CD14-positive monocyte (primary cell): Measurements from ENCODE around the gene TNFAIP8L3. TPM values are rescaled to one million over a fixed set of nuclear protein-coding genes. Genes with fewer than 3 reads are reported as not detected.

Experiments used
- DNase-seq, 3 donors: peaks; one replicate each; pipeline ENCODE4 v3.0.0-alpha.2; 2011 to 2022
- H2AFZ ChIP-seq: 2 replicates; pipeline ENCODE4 v1.6.0; 2012; ENCODE audit warnings: mild to moderate bottlenecking, low read depth, low read length, inconsistent platforms; ENCODE audit not compliant: insufficient read depth, poor library complexity, severe bottlenecking
- H3K27ac ChIP-seq, 2 donors: 1 replicate in 1 of 2; 2 replicates in 1 of 2; pipeline ENCODE4 v1.5.1; 2012 to 2013; ENCODE audit warnings: low read length in 2 of 2, control low read depth in 1 of 2, inconsistent platforms in 1 of 2, low read depth in 1 of 2, mild to moderate bottlenecking in 1 of 2
- H3K27me3 ChIP-seq, 2 donors: one replicate each; pipeline versions ENCODE4 v1.6.0 to v1.6.1; 2011 to 2013; ENCODE audit warnings: low read length in 2 of 2; ENCODE audit not compliant: control insufficient read depth in 2 of 2, insufficient read depth in 2 of 2
- H3K36me3 ChIP-seq, 2 donors: replicated peaks in 1 of 2; 1 replicate in 1 of 2; 2 replicates in 1 of 2; pipeline versions ENCODE4 v1.5.1 to v1.6.1; 2012 to 2013; ENCODE audit warnings: low read length in 2 of 2, control low read depth in 1 of 2, inconsistent platforms in 1 of 2, mild to moderate bottlenecking in 1 of 2; ENCODE audit not compliant: insufficient read depth in 2 of 2, control insufficient read depth in 1 of 2
- H3K4me1 ChIP-seq, 2 donors: 1 replicate in 1 of 2; 2 replicates in 1 of 2; pipeline versions ENCODE4 v1.5.1 to v1.6.1; 2012 to 2013; ENCODE audit warnings: low read length in 2 of 2, control low read depth in 1 of 2, inconsistent platforms in 1 of 2, mild to moderate bottlenecking in 1 of 2, moderate library complexity in 1 of 2; ENCODE audit not compliant: insufficient read depth in 2 of 2, control insufficient read depth in 1 of 2
- H3K4me2 ChIP-seq: replicated peaks from 2 replicates; pipeline ENCODE3; 2012; ENCODE audit warnings: low read length, moderate library complexity, mild to moderate bottlenecking; ENCODE audit not compliant: poor library complexity, severe bottlenecking; ENCODE audit errors: extremely low read depth
- H3K4me3 ChIP-seq, 3 experiments: fragments of 200-600 bp in 1 of 3; sonication (generic) in 1 of 3; replicated peaks in 1 of 3; 1 replicate in 2 of 3; 2 replicates in 1 of 3; pipeline ENCODE4 v1.5.1; 2011 to 2013; ENCODE audit warnings: low read length in 3 of 3, mild to moderate bottlenecking in 3 of 3, control low read depth in 2 of 3, low read depth in 2 of 3, inconsistent platforms in 1 of 3, moderate library complexity in 1 of 3
- H3K79me2 ChIP-seq: 2 replicates; pipeline ENCODE4 v1.6.0; 2012; ENCODE audit warnings: mild to moderate bottlenecking, control low read depth, inconsistent platforms, low read length, moderate library complexity; ENCODE audit not compliant: insufficient read depth
- H3K9ac ChIP-seq: 2 replicates; pipeline ENCODE4 v1.6.0; 2017; ENCODE audit warnings: low read length, mild to moderate bottlenecking; ENCODE audit not compliant: insufficient read depth, poor library complexity, severe bottlenecking
- H3K9me3 ChIP-seq, 2 donors: replicated peaks in 1 of 2; 1 replicate in 1 of 2; 2 replicates in 1 of 2; pipeline versions ENCODE4 v1.5.1 to v1.6.1; 2012 to 2013; ENCODE audit warnings: low read length in 2 of 2, control low read depth in 1 of 2; ENCODE audit not compliant: control insufficient read depth in 1 of 2, insufficient read depth in 1 of 2
- H4K20me1 ChIP-seq: 2 replicates; pipeline ENCODE4 v1.6.0; 2012; ENCODE audit warnings: mild to moderate bottlenecking, low read length, control low read depth, moderate library complexity; ENCODE audit not compliant: insufficient read depth
- H3K27ac Mint-ChIP-seq, 7 donors: one replicate each; pipeline ENCODE4 v1.8.0; 2020; ENCODE audit warnings: mild to moderate bottlenecking in 7 of 7, mixed read lengths in 7 of 7, moderate library complexity in 6 of 7, inconsistent platforms in 2 of 7
- H3K27me3 Mint-ChIP-seq, 3 donors: one replicate each; pipeline ENCODE4 v1.8.0; 2021 to 2022; ENCODE audit warnings: low read depth in 3 of 3, mild to moderate bottlenecking in 3 of 3, mixed read lengths in 3 of 3, moderate library complexity in 3 of 3, inconsistent platforms in 1 of 3
- H3K36me3 Mint-ChIP-seq, 2 donors: one replicate each; pipeline ENCODE4 v1.8.0; 2020; ENCODE audit warnings: mixed read lengths in 2 of 2, inconsistent platforms in 1 of 2, mild to moderate bottlenecking in 1 of 2
- H3K4me1 Mint-ChIP-seq: one replicate; pipeline ENCODE4 v1.8.0; 2020; ENCODE audit warnings: mild to moderate bottlenecking, mixed read lengths
- H3K4me3 Mint-ChIP-seq, 2 donors: one replicate each; pipeline ENCODE4 v1.8.0; 2020; ENCODE audit warnings: mild to moderate bottlenecking in 2 of 2, mixed read lengths in 2 of 2, moderate library complexity in 1 of 2
- H3K9me3 Mint-ChIP-seq, 7 donors: one replicate each; pipeline ENCODE4 v1.8.0; 2020 to 2022; ENCODE audit warnings: mixed read lengths in 7 of 7, mild to moderate bottlenecking in 6 of 7, moderate library complexity in 6 of 7, inconsistent platforms in 2 of 7
- CTCF ChIP-seq: fragments of 200-600 bp; IDR thresholded peaks from one replicate; pipeline ENCODE4 v1.8.0; 2022; ENCODE audit warnings: antibody characterized with exemption, mild to moderate bottlenecking
- WGBS: methylation state at CpG from one replicate; pipeline ENCODE4 v1.1.5; 2013; ENCODE audit warnings: missing lambda C conversion rate; ENCODE audit not compliant: insufficient coverage; 5-methylcytosine and 5-hydroxymethylcytosine counted together
- intact Hi-C, 2 donors: fragments of 100-400 bp; cut with micrococcal nuclease; formaldehyde crosslinking; loops; one replicate each; pipeline versions ENCODE4 v1.15.0 to v1.15.1; 2023
- polyA plus RNA-seq, 3 donors: library from polyadenylated mRNA; depleted of rRNA in 1 of 3; unstranded in 2 of 3; stranded (reverse) in 1 of 3; fragments of 300-500 nt in 2 of 3; fragments of >200 nt in 1 of 3; fragmentation: Illumina TruSeq in 2 of 3; gene quantifications; 1 replicate in 2 of 3; 2 replicates in 1 of 3; pipeline ENCODE4 v1.2.3, GENCODE V29; 2012 to 2021

The TNFAIP8L3 gene
- polyA plus RNA-seq, 3 donors = not detected

GRCh38 chr15:51011212-51011611 lies 83.5 kb downstream of the TNFAIP8L3 start:
- WGBS = no CpG with 5 or more reads among the region's 1 CpG
- Histone ChIP-seq H2AFZ (no peak overlapping the region), H3K27me3 (no peaks in the 10 kb centered on the region), H3K4me1 (no peaks in the 10 kb centered on the region), H3K79me2 (no peaks in the 10 kb centered on the region), H4K20me1 (no peaks in the 10 kb centered on the region), H3K27ac (no peak overlapping the region), H3K4me3 (no peak overlapping the region), H3K36me3 (peaks cover 0 to 18% of the 10 kb centered on the region in 2 donors), H3K4me2 (no peak overlapping the region), H3K9me3 (peaks cover 0 to 4% of the 10 kb centered on the region in 2 donors), H3K9ac (no peak overlapping the region)
- no peaks in the 10 kb centered on the region for H3K4me1 Mint-ChIP-seq
- intact Hi-C loops = no loop called here
- H3K27ac Mint-ChIP-seq = no peak overlapping the region
- H3K36me3 Mint-ChIP-seq = peaks cover 27 to 31% of the 10 kb centered on the region in 2 donors
- TF ChIP-seq CTCF = no peak
- no peak overlapping the region for H3K4me3 Mint-ChIP-seq
- peaks cover 0 to 8% (median 4%) of the 10 kb centered on the region in 7 donors for H3K9me3 Mint-ChIP-seq
- H3K27me3 Mint-ChIP-seq = peaks cover 0 to 1% (median 0%) of the 10 kb centered on the region in 3 donors
- DNase-seq = no peak

- Mint-ChIP-seq H3K27me3 (no peaks in the 10 kb centered on the region), H3K9me3 (peaks cover 0 to 8% (median 4%) of the 10 kb centered on the region in 7 donors), H3K27ac (no peak overlapping the region), H3K36me3 (peaks cover 40 to 49% of the 10 kb centered on the region in 2 donors), H3K4me3 (no peak overlapping the region), H3K4me1 (peaks cover 5% of the 10 kb centered on the region)
- Histone ChIP-seq H3K36me3 (peaks cover 8 to 37% of the 10 kb centered on the region in 2 donors), H3K4me2 (no peak overlapping the region), H3K79me2 (no peaks in the 10 kb centered on the region), H3K4me3 (no peak overlapping the region), H3K9me3 (peaks cover 0 to 4% of the 10 kb centered on the region in 2 donors), H3K27ac (no peak overlapping the region), H3K4me1 (peaks cover 0 to 6% of the 10 kb centered on the region in 2 donors), H4K20me1 (no peaks in the 10 kb centered on the region), H3K27me3 (no peaks in the 10 kb centered on the region), H2AFZ (no peak overlapping the region), H3K9ac (no peak overlapping the region)
- no peak for TF ChIP-seq CTCF
- intact Hi-C loops = no loop called here
- WGBS = 94% methylated on average over 2 of the region's 4 CpGs
- no peak for DNase-seq
Measured at GRCh38 chr15:51007131-51007666, 87.5 kb downstream of the TNFAIP8L3 start.

Other genes with a start within 250 kb of the TNFAIP8L3 start
- 1 to 10 TPM; 4.1 to 7.7 (median 5.3) TPM for gene AP4E1, start 186.2 kb downstream of the TNFAIP8L3 start, polyA plus RNA-seq
- not detected for gene CYP19A1, start 243.7 kb upstream of the TNFAIP8L3 start, polyA plus RNA-seq
- under 1 TPM in 1 of 3 donors, not detected in 2; 0.04 TPM for gene GLDN, start 246.7 kb upstream of the TNFAIP8L3 start, polyA plus RNA-seq